CD1c-positive myeloid dendritic cell (primary cell): ENCODE results near the gene TRPC1.
"Not testable (repeated sequence)": the region's sequence is repeated elsewhere in the genome, so short reads cannot be mapped to it uniquely, and the experiment has no call there.

ENCODE experiments used
- DNase-seq: peaks from one replicate; pipeline ENCODE4 v3.0.0-alpha.2; 2016; ENCODE audit errors: extremely low spot score

TRPC1 gene

DNA sequence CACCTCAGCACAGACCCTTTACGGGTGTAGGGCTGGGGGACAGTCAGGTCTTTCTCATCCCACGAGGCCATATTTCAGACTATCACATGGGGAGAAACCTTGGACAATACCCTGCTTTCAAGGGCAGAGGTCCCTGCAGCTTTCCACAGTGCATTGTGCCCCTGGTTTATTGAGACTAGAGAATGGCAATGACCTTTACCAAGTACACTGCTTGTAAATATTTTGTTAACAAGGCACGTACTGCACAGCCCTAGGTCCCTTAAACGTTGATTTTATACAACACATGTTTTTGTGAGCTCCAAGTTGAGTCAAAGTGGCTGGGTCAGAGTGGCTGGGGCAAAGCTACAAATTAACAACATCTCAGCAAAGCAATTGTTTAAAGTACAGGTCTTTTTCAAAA lies 28.8 kb downstream of the TRPC1 start:
- not testable (repeated sequence) for DNase-seq

DNA sequence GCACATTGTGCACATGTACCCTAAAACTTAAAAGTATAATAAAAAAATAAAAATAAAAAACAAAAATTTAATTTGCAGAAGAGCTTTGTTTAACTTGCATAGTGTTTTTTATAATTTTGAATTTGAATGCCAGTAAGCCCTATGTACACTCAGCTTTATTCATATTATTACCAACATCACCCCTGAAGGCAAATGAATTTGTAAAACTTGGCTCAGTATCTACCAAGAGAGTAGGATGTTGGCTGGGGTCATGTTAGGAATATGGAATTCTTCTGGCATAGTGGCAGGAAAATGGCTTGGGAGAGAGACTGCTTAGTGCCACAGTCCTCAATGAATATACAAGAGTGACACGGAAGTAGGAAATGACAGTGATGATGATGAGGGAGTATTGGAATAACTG lies 30.7 kb downstream of the TRPC1 start:
- no peak for DNase-seq

DNA sequence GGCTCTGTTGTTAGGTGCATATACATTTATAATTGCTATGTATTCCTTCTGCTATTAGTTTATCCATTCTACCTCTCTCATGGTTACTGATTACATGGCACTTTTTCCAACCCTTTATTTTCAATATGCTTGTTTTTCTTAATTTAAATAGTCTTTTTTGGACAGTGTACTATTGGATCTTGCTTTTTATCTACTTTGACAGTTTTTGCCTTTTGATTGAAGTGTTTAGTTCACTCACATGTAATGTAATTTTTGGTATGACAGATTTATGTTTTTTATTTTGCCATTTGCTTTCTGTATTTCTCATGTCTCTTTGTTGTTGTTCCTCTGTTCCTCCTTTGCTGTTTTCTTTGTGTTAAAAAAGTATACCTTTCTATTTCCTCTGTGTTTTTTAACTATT lies 44.5 kb downstream of the TRPC1 start:
- no peak for DNase-seq

DNA sequence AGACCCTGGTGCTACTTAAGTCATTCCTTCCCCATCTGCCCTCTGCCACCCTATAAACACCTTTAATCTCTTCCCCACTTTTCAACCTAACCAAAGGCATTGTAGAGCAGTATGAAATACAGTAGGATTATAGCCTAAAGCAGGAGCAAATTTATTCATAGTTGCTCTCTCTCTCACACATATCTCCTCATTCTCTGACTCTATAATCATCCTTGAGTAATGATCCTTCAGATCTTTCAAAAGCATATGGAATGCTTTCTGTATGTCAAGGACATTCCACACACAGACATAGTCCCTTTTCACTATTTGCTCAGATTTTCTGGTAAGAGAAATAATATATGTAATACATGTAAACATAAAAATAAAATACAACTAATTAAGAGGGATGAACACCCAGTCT lies 54.1 kb downstream of the TRPC1 start:
- no peak for DNase-seq

DNA sequence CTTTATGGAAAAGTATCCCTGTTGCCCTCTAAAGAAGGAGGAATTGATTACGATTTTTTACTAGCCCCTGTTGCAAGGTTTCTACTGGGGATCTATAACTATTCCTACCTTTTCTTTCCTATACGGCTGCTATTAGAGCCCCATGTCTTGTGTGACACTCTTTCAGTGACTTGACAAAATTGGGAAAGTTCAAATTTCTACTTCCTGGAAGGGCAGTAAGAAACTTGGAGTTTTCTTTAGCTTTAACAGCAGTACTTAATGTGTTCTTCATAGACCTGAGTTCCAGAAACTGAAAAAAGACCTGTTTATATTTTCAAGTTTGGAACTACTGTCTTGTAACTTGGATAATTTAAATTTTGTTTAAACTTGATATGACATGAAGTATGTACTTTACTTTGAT lies 54.7 kb downstream of the TRPC1 start:
- no peak for DNase-seq

DNA sequence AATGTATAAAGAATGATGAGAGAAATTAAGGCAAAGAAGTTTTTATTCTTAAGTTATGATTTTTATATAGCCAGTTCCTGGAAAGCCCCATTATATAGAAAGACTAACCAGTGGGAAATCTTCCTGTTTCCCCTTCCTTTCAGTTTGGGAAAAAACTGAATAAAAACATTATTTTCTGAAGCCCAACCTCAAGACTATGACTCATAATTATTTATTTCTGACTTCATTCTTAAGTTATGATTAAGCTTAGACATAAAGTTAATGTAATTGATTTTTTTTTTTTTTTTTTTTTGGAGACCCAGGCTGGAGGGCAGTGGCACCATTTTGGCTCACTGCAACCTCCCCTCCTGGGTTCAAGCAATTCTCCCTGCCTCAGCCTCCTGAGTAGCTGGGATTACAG lies 55.8 kb downstream of the TRPC1 start:
- no peak for DNase-seq

DNA sequence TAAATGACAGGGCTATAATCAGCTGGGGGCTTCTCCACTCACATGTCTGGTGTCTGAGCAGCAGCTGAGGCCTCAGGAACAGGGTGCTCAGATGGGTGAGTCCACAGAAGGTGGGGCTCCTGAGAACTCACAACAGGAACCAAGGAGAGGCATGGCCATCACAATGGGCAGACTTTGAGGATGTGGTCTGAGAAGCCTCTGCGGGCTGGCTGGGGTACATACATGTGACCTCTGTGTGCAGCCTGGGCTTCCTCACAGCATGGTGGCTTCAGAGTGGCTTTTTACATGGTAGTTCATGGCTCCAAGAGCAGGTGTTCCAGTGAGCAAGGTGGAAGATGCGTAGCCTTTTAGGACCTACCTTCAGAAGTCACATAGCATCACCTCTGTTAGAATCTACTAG lies 58.8 kb downstream of the TRPC1 start:
- no peak for DNase-seq

DNA sequence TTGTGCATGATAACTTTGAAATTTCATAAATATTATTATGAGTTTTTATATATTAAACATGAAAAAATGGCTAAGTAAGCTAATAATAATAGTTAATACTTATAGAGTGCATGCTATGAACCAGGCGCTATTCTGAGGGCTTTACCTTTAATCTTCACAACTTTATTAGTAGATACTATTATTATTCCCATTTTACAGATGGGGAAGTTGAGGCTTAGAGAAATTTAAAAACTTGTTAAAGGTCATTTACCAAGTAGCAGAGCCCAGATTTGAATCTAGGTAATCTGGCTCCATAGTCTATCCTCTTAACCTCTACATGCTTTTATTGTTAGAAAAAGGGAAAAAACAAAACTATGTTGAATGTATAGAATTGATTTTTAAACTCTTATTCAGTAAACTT lies 60.4 kb downstream of the TRPC1 start:
- DNase-seq: no peak

DNA sequence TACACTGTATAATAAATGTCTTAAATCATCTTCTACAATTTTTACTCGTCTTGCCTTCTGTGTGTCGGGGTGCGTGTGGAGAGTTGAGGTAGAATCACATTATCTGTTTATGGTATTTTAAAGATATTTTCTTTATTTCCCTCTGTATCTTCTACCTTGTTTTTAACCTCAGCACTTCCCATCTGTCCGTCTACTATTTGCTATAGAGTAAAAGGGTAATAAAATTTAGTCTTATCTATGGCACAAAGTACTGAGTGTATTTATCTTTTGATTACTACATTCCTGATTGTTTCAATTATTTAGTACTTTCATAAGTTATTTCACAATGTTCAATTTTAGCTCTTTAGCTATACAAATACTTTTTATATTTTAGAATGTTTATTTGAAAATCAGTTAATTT lies 62.2 kb downstream of the TRPC1 start:
- no peak for DNase-seq

DNA sequence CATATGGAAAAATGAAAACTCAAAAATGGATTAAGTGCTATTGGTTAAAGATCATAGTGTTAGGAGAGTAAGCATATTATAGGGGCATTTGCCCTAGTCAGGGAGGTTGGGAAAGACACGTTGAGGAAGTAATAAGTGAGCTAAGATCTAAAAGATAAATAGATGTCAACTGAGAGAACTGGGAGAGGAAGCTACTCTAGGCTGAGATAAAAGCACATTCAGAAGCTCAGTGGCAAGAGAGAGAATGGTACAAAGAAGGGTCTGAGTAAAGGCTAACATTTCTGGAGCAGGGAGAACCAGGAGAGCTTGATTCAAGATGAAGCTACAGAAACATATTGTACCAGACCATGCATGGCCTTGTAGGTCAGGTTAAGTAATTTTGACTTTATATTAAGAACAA lies 63.9 kb downstream of the TRPC1 start:
- no peak for DNase-seq

DNA sequence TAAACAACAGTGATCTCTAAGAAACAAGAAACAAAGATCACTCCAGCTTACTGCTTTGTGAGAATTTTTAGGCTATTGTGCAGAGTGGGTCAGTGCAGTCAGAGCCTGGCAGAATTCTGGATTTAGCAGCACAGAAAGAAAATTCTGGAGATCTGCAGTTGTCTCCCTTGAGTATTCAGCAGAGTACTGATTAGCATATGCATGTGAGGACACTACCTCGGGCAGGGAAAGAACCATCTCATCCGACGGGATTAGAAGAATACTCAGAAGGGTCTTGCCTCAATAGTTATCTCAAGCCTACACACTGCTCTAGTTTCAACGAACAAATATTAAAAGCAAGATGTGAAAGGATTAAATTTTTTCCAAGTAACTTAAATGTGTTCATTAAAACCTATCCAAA lies 70.7 kb downstream of the TRPC1 start:
- no peak for DNase-seq

DNA sequence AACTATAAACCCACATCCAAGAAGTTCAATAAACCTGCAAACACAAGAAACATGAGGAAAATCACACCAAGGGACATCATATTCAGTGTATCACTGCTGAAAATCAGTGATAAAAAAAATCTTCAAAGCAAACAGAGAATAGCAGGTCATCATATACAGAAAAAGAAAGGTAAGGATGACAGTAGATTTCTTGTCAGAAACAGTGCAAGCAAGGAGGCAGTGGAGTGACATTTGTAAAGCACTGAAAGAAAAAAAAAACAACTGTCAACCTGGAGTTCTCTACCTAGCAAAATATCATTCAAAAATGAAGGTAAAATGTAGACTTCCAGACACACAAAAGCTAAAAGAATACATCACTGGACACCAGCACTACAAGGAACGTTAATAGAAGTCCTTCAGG lies 71.5 kb downstream of the TRPC1 start:
- DNase-seq: no peak

DNA sequence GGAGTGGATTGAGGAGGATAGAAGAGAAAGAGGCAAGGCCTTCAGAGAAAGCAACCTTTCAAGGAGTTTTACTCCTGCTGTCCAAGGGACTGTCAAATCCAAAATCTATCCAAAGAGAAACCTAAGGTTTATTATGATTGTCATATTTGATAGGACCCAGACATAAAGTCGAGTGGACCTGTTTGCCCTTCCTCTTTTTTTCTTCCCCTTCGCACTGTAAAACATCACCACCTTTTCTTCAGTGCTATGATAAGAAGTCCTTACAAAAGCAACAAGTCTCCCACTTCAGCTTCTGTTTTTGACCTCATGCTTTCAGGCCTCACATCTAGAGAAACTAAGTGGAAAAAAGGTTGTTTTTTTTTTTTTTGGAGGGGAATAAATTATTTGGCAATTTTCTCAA lies 73.0 kb downstream of the TRPC1 start:
- no peak for DNase-seq

DNA sequence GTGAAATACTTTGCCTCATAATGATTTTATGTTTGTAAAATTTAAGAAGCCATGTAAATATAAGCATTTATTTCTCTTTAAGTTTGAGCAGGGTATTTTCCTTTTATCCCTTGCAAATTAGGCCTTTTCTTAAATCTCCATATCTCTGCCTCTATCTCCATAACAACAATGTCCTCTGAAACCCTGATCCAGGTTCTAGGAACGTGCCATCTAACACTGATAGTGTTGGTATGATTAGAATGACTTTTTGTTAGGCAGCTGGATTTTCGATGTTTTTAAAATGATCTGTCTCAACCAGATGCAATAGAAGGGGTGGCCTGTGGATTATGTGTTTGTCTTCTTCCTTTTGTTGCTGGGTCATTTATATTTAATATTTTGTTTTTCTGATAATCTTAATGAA lies 77.9 kb downstream of the TRPC1 start:
- no peak for DNase-seq

DNA sequence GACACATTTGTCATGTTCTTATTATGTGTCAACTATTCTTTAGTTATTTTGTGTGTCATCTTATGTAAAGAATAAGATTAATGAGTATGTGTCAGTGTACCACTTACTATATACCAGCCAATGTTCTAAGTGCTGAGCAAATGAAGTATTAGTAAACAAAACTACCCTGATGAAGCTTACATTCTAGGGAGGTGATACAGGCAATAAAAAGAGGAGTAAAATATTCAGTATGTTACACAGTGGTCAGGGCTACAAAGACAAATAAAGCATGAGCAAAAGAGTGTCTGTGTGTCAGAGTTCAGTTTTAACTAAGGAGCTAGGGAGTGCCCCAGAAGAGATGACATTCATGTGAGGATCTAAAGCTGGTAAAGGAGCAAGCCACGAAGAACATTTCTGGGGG lies 79.1 kb downstream of the TRPC1 start:
- DNase-seq: no peak

DNA sequence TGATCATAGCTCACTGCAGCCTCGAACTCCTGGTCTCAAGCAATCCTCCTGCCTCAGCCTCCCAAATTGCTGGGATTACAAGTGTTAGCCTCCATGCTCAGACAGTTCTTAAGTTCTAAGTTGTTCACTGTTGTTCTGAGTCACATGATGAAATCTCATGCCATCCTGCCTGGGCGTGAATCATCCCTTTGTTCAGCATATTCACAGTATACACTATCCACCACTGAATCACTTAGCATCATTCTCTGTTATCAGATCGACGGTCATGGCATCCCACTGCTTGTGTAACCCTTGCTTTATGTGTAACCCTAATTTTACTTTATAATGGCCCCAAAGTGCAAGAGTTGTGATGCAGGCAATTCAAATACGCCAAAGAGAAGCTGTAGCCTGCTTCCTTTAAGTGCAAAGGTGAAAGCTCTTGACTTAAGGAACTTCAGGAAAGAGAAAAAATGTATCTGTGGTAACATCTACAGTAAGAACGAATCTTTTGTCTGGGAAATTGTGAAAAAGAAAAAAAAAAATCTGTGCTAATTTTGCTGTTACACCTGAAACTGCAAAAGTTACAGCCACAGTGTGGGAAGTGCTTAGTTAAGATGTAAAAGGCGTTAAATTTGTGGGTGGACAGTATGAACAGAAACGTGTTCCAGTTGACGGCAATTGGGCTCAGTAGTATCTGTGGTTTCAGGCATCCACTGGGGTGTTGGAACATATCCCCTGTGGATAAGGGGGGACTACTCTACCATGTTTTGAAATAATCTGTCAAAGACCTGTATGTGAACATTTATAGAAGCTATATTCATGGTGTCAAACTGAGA lies 84.5 kb downstream of the TRPC1 start:
- no peak for DNase-seq

DNA sequence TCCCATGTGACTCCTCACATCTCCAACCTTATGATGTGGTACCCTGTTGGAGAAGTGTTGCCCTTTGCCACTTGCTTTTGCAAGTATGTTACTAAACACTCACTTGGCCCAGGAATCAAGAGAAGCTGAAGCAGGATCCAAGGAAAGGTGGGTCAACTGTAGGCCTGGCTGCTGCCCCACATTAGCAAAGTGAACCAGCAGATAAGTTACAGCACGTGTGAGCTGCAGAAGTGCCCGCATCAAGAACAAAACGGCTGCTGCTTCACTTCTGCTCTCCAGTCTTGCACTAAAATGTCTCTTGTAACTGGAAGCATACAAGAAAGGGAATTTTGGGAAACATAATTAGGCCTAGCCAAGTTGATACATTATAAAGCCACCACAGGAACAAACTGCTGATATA lies 85.4 kb downstream of the TRPC1 start:
- no peak for DNase-seq

DNA sequence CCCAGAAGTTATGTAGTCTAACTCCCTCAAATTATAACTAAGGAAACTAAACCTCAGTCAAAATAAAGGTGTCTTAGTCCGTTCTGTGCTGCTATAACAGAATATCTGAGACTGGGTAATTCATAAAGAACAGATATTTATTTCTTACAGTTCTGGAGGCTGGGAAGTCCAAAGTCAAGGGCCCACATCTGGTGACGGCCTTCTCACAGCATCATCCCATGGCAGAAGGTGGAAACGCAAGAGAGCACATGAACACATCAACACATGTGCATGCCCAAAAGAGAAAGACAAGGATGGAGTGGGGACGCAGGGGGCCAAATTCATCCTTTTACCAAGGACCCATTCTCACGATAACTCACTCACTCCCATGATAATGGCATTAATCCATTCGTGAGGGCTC lies 92.0 kb downstream of the TRPC1 start:
- no peak for DNase-seq

DNA sequence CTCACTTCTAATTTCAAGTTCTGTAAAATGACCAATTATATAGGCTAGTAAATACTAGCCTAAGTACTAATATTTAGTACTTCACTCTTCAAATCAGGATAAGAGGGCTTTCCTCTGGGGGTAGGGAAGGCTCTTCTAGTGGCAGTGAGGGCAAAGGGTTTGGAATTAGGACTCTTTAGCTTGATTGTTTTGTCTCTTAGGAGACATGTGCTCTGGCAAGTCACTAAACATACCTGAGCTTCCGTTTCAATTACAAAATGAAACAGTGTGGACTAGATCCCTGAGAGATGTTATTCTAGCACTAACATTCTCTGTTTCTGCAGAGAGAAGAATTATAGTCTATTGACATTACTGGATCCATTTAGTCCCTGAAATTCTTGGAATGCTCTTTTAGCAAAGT lies 93.5 kb downstream of the TRPC1 start:
- DNase-seq: no peak

DNA sequence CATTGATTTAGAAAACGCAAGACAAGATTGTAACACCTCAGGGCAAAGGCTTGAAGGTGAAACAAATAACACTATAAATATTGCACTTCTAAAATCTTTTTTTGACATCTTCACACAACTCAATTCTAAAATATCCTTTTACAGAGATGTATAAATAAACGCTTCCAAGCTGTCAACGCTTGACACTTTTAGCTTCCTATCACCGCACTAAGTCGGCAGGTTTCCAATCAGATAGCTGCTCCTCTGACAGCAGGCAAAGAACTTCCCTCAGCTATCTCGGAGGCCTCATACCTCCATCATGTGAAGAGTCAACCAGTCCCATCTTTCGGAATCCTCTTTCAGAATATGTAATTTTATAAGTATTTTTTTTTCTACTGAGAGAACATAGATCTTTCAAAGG lies 94.1 kb downstream of the TRPC1 start:
- no peak for DNase-seq

DNA sequence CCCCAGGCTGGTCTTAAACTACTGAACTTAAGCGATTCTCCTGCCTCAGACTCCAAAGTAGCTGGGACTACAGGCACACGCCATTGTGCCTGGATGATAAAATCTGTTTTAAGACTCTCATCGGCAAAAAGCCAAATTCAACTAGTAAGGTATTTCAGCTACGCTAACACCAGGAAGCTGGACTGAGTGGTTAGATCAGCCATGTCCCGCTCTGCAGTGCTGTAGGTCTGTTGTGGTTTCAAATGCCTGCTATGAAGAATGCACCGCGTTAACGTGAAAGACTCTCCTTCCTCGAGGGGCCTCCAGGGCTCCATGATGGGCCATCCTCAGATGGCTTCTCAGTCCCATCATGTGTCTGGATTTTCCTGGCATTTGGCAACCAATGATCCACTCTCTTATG lies 94.8 kb downstream of the TRPC1 start:
- DNase-seq: no peak

DNA sequence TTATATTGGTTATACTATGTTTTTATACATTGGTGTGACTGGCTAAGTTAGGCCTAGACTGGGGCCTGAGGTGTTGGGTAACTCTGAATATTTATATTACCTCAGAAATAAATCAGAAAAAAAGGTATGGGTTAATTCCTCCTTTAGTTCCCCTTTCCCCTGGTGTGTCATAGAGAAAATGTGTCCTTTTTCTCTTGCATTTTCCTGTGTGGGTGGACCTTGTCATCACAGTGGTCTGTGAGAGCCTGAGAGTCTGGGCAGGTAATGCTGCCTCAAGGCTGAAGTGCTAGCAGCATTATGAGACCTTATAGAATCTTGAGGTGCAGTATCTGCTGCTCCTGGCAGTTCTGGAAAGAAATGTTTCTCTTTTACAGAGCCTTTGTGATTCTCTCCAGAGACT lies 95.3 kb downstream of the TRPC1 start:
- DNase-seq: peak; percentile 16

DNA sequence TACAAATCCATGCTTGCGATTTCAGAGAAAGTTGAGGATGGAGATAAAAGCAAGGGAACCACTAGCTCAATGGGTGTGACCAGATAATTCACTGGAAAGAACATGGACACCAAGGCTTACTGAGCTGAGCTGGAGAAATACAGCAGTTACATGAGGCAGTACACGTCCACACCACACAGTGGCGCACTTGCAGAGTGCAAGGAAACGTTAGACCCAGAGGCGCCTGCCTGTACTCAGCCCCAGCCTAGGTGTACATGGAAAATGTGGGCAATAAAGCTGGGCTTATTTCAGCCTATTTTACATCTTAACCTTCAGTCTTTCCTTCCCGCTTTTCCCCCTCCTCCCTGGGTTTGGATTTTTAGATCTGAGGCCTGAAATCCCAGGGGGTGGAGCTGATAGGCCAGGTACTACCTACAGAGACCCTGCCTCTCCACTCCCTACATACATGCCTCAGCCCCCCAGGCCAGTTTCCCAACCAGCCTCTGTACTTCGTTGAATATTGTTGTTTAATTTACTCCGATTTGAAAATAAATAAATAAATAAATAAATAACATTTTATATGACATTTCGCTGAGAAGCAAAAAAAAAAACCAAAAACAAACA lies 105.0 kb downstream of the TRPC1 start:
- peak; percentile 77 for DNase-seq

DNA sequence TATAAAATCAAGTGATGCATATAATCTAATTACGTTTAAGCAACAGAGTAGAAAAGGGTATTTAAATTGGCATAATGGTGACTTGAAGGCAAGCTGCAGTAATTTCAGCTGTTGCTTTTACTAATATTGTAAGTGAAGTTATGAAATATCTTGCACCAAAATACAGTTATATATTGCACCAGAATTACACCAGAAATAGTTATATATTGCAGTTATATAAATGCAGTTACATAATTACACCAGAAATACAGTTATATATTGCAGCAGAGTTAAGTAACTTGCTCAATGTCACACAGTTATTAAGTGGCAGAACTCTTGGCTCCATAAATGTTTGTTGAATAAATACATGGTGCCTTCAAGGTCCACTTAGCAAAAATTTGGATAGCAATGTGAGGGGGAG lies 113.7 kb downstream of the TRPC1 start:
- no peak for DNase-seq
